ENCODE results near the gene BICRA.

GRCh38 chr19:47700934-47701716 is 92.2 kb downstream of the BICRA start:
- TF ChIP-seq ELF4 (IDR thresholded peaks at IDR 0.05) (no peak), BHLHE40 (IDR thresholded peaks at IDR 0.05; ENCODE audit: borderline replicate concordance) (no peak), SUZ12 (IDR thresholded peaks at IDR 0.05) (no peak), FOXK2 (IDR thresholded peaks at IDR 0.05) (no peak), TARDBP (IDR thresholded peaks at IDR 0.05) (no peak), ZNF384 (IDR thresholded peaks at IDR 0.05) (no peak), FOXM1 (IDR thresholded peaks at IDR 0.05; ENCODE audit: borderline replicate concordance) (no peak), PKNOX1 (IDR thresholded peaks at IDR 0.05) (no peak), ARNT (IDR thresholded peaks at IDR 0.05) (no peak), CTBP1 (IDR thresholded peaks at IDR 0.05; ENCODE audit: borderline replicate concordance) (no peak), SP1 (IDR thresholded peaks at IDR 0.05) (no peak), FOXA1 (IDR thresholded peaks at IDR 0.05) (no peak), LEF1 (IDR thresholded peaks at IDR 0.05; ENCODE audit: borderline replicate concordance) (no peak)
